Natural killer cell treated with Interleukin-12 subunit alpha and Interleukin-12 subunit beta and Interleukin-15 and Interleukin-18, amount 100 ng/mL, for 72 hours (primary cell): ENCODE measurements around the gene MUC5B. TPM values are rescaled to one million over a fixed set of nuclear protein-coding genes. Genes with fewer than 3 reads are reported as not detected.
"Not testable (repeated sequence)": the region's sequence is repeated elsewhere in the genome, so short reads cannot be mapped to it uniquely, and the experiment has no call there.

Experiments used
- ATAC-seq, 2 donors: fragments of 150-1000 bp; cut with Tn5 transposase in 1 of 2; sonication (Bioruptor Pico), chemical (Tn5 transposase) in 1 of 2; 2 replicates each; pipeline ENCODE4 v1.10.0; 2021
- DNase-seq: peaks from one replicate; pipeline ENCODE4 v3.0.0; 2022; ENCODE audit warnings: low spot score
- H3K27ac Mint-ChIP-seq, 2 donors: 1 replicate in 1 of 2; 2 replicates in 1 of 2; pipeline ENCODE4 v1.8.0; 2022; ENCODE audit warnings: mixed read lengths in 2 of 2, mild to moderate bottlenecking in 1 of 2, moderate library complexity in 1 of 2
- H3K27me3 Mint-ChIP-seq, 2 donors: 1 replicate in 1 of 2; 2 replicates in 1 of 2; pipeline ENCODE4 v1.8.0; 2022; ENCODE audit warnings: mixed read lengths in 2 of 2
- H3K36me3 Mint-ChIP-seq: one replicate; pipeline ENCODE4 v1.8.0; 2022; ENCODE audit warnings: mixed read lengths
- H3K4me1 Mint-ChIP-seq, 2 donors: 1 replicate in 1 of 2; 2 replicates in 1 of 2; pipeline ENCODE4 v1.8.0; 2022; ENCODE audit warnings: low read depth in 2 of 2, mixed read lengths in 2 of 2, mild to moderate bottlenecking in 1 of 2
- H3K4me3 Mint-ChIP-seq: one replicate; pipeline ENCODE4 v1.8.0; 2022; ENCODE audit warnings: mixed read lengths
- H3K9me3 Mint-ChIP-seq: 2 replicates; pipeline ENCODE4 v1.8.0; 2022; ENCODE audit warnings: mixed read lengths
- total RNA-seq, 2 donors: library from RNA; stranded (reverse); gene quantifications; one replicate each; pipeline ENCODE4 v1.2.3, GENCODE V29; 2022

Gene MUC5B
- total RNA-seq, 2 donors from 2014 or later: not detected

DNA sequence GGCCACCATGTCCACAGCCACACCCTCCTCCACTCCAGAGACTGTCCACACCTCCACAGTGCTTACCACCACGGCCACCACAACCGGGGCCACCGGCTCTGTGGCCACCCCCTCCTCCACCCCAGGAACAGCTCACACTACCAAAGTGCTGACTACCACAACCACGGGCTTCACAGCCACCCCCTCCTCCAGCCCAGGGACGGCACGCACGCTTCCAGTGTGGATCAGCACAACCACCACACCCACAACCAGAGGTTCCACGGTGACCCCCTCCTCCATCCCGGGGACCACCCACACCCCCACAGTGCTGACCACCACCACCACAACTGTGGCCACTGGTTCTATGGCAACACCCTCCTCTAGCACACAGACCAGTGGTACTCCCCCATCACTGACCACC, 21.7 kb downstream of the MUC5B start:
- peaks cover 0 to 12% of the 10 kb centered on the region in 2 donors for H3K4me1 Mint-ChIP-seq
- not testable (repeated sequence) for H3K9me3 Mint-ChIP-seq, H3K27ac Mint-ChIP-seq, DNase-seq, H3K36me3 Mint-ChIP-seq, H3K4me3 Mint-ChIP-seq, H3K27me3 Mint-ChIP-seq, ATAC-seq

DNA sequence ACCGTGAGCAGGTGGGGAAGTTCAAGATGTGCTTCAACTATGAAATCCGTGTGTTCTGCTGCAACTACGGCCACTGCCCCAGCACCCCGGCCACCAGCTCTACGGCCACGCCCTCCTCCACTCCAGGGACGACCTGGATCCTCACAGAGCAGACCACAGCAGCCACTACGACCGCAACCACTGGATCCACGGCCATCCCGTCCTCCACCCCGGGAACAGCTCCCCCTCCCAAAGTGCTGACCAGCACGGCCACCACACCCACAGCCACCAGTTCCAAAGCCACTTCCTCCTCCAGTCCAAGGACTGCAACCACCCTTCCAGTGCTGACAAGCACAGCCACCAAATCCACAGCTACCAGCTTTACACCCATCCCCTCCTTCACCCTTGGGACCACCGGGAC, 22.9 kb downstream of the MUC5B start:
- ATAC-seq, H3K9me3 Mint-ChIP-seq, H3K27ac Mint-ChIP-seq, DNase-seq, H3K27me3 Mint-ChIP-seq, H3K36me3 Mint-ChIP-seq, H3K4me3 Mint-ChIP-seq: not testable (repeated sequence)
- H3K4me1 Mint-ChIP-seq: peaks cover 0 to 14% of the 10 kb centered on the region in 2 donors

DNA sequence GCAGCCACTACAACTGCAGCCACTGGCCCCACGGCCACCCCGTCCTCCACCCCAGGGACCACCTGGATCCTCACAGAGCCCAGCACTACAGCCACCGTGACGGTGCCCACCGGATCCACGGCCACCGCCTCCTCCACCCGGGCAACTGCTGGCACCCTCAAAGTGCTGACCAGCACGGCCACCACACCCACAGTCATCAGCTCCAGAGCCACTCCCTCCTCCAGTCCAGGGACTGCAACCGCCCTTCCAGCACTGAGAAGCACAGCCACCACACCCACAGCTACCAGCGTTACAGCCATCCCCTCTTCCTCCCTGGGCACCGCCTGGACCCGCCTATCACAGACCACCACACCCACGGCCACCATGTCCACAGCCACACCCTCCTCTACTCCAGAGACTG, 23.4 kb downstream of the MUC5B start:
- ATAC-seq, H3K9me3 Mint-ChIP-seq, H3K36me3 Mint-ChIP-seq, H3K27me3 Mint-ChIP-seq, DNase-seq, H3K4me3 Mint-ChIP-seq, H3K27ac Mint-ChIP-seq: not testable (repeated sequence)
- peaks cover 6 to 20% of the 10 kb centered on the region in 2 donors for H3K4me1 Mint-ChIP-seq

DNA sequence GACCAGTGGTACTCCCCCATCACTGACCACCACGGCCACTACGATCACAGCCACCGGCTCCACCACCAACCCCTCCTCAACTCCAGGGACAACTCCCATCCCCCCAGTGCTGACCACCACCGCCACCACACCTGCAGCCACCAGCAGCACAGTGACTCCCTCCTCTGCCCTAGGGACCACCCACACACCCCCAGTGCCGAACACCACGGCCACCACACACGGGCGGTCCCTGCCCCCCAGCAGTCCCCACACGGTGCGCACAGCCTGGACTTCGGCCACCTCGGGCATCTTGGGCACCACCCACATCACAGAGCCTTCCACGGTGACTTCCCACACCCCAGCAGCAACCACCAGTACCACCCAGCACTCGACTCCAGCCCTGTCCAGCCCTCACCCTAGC, 24.2 kb downstream of the MUC5B start:
- H3K27me3 Mint-ChIP-seq, H3K9me3 Mint-ChIP-seq, H3K27ac Mint-ChIP-seq, H3K36me3 Mint-ChIP-seq, ATAC-seq, H3K4me3 Mint-ChIP-seq, DNase-seq: not testable (repeated sequence)
- H3K4me1 Mint-ChIP-seq: peaks cover 6 to 21% of the 10 kb centered on the region in 2 donors

DNA sequence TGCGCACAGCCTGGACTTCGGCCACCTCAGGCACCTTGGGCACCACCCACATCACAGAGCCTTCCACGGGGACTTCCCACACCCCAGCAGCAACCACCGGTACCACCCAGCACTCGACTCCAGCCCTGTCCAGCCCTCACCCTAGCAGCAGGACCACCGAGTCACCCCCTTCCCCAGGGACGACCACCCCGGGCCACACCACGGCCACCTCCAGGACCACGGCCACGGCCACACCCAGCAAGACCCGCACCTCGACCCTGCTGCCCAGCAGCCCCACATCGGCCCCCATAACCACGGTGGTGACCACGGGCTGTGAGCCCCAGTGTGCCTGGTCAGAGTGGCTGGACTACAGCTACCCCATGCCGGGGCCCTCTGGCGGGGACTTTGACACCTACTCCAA, 26.1 kb downstream of the MUC5B start:
- not testable (repeated sequence) for H3K9me3 Mint-ChIP-seq, ATAC-seq, H3K27me3 Mint-ChIP-seq, DNase-seq, H3K4me3 Mint-ChIP-seq, H3K36me3 Mint-ChIP-seq, H3K27ac Mint-ChIP-seq
- H3K4me1 Mint-ChIP-seq: peaks cover 6 to 19% of the 10 kb centered on the region in 2 donors

DNA sequence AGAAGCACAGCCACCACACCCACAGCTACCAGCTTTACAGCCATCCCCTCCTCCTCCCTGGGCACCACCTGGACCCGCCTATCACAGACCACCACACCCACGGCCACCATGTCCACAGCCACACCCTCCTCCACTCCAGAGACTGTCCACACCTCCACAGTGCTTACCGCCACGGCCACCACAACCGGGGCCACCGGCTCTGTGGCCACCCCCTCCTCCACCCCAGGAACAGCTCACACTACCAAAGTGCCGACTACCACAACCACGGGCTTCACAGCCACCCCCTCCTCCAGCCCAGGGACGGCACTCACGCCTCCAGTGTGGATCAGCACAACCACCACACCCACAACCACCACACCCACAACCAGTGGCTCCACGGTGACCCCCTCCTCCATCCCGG, 27.5 kb downstream of the MUC5B start:
- DNase-seq, ATAC-seq, H3K36me3 Mint-ChIP-seq, H3K9me3 Mint-ChIP-seq, H3K4me3 Mint-ChIP-seq, H3K27me3 Mint-ChIP-seq: not testable (repeated sequence)
- H3K27ac Mint-ChIP-seq: peak overlapping the region in 1 of 2 donors; percentile 37
- H3K4me1 Mint-ChIP-seq: peaks cover 6 to 19% of the 10 kb centered on the region in 2 donors

DNA sequence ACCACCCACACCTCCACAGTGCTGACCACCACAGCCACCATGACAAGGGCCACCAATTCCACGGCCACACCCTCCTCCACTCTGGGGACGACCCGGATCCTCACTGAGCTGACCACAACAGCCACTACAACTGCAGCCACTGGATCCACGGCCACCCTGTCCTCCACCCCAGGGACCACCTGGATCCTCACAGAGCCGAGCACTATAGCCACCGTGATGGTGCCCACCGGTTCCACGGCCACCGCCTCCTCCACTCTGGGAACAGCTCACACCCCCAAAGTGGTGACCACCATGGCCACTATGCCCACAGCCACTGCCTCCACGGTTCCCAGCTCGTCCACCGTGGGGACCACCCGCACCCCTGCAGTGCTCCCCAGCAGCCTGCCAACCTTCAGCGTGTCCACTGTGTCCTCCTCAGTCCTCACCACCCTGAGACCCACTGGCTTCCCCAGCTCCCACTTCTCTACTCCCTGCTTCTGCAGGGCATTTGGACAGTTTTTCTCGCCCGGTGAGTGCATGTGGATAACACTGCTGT, 28.4 kb downstream of the MUC5B start:
- Mint-ChIP-seq H3K4me3 (no peak overlapping the region), H3K36me3 (no peaks in the 10 kb centered on the region), H3K27ac (peak overlapping the region; percentile 37 to 58), H3K9me3 (no peaks in the 10 kb centered on the region), H3K27me3 (no peaks in the 10 kb centered on the region), H3K4me1 (peaks cover 6 to 14% of the 10 kb centered on the region in 2 donors)
- DNase-seq: no peak
- ATAC-seq: peak in 1 of 2 donors; percentile 11

DNA sequence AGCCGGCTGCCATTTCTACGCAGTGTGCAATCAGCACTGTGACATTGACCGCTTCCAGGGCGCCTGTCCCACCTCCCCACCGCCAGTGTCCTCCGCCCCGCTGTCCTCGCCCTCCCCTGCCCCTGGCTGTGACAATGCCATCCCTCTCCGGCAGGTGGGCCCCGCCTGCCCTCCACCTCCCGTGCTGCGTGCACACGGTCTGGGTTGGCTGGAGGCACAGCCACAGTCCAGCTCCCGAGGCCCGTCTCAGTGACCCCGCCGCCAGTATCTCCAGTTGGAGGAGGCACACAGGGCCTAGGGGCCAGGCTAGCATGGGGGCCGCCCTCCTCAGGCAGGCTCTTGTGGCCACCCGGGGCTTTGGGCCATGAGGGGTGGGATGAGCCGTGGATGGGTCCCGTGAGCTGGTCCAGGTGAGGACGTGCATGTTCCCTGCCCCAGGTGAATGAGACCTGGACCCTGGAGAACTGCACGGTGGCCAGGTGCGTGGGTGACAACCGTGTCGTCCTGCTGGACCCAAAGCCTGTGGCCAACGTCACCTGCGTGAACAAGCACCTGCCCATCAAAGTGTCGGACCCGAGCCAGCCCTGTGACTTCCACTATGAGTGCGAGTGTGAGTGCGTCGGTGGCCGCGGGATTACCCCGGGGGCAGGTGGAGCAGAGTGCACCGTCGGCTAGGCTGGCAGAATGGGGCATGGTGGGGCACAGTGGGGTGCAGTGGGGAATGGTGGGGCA, 29.7 kb downstream of the MUC5B start:
- Mint-ChIP-seq H3K9me3 (no peaks in the 10 kb centered on the region), H3K27ac (no peak overlapping the region), H3K36me3 (no peaks in the 10 kb centered on the region), H3K27me3 (no peaks in the 10 kb centered on the region), H3K4me1 (peaks cover 6 to 11% of the 10 kb centered on the region in 2 donors), H3K4me3 (no peak overlapping the region)
- DNase-seq: no peak
- no peak for ATAC-seq

DNA sequence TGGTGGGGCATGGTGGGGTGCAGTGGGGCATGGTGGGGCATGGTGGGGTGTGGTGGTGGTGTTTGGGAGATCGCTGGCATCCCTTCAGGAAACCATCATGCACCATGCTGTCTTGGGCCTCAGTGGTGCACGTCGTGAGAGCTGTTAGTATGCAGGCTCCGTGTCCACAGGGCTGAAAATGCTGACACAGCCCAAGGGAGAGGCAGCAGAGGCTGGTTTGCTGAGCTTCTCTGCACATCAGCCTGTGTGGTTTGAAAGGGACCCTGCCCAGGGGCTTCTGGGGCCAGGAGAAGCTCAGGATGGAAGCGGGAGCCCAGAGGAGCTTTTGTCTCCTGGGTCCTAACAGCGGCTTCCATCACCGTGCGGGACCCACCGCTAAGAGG, 30.2 kb downstream of the MUC5B start:
- no peak for DNase-seq
- ATAC-seq: no peak
- Mint-ChIP-seq H3K4me3 (no peak overlapping the region), H3K4me1 (peaks cover 6 to 11% of the 10 kb centered on the region in 2 donors), H3K27ac (no peak overlapping the region), H3K27me3 (no peaks in the 10 kb centered on the region), H3K36me3 (no peaks in the 10 kb centered on the region), H3K9me3 (no peaks in the 10 kb centered on the region)

DNA sequence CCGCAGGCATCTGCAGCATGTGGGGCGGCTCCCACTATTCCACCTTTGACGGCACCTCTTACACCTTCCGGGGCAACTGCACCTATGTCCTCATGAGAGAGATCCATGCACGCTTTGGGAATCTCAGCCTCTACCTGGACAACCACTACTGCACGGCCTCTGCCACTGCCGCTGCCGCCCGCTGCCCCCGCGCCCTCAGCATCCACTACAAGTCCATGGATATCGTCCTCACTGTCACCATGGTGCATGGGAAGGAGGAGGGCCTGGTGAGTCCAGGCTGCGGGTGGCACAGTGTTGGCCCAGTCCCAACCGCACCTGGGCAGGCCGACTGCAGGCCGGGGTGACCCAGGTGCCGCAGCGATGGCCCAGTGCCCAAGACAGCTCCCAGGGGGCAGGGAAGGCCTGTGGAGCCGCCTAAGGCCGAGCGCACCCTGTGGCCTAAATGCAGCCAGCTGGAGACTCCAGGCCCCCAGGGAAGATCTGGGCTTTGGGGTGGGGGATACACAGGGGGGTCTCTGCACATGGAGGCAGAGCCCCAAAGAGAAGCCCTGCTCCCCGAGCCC, 31.3 kb downstream of the MUC5B start:
- Mint-ChIP-seq H3K36me3 (no peaks in the 10 kb centered on the region), H3K4me3 (no peak overlapping the region), H3K27ac (no peak overlapping the region), H3K27me3 (no peaks in the 10 kb centered on the region), H3K9me3 (no peaks in the 10 kb centered on the region), H3K4me1 (peaks cover 6 to 11% of the 10 kb centered on the region in 2 donors)
- ATAC-seq (no peak), DNase-seq (no peak)

DNA sequence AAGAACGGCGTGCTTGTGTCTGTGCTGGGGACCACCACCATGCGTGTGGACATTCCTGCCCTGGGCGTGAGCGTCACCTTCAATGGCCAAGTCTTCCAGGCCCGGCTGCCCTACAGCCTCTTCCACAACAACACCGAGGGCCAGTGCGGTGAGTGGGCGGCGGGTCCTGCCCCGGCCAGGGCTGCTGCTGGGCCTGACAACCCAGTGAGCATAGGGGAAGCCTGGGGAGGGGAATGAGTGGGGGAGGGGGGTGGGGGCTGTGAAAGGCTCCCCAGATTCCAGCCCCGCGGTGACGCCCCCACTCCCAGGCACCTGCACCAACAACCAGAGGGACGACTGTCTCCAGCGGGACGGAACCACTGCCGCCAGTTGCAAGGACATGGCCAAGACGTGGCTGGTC, 31.9 kb downstream of the MUC5B start:
- peaks cover 6 to 11% of the 10 kb centered on the region in 2 donors for H3K4me1 Mint-ChIP-seq
- DNase-seq (no peak), ATAC-seq (no peak)
- H3K9me3 Mint-ChIP-seq: no peaks in the 10 kb centered on the region
- no peaks in the 10 kb centered on the region for H3K36me3 Mint-ChIP-seq
- no peak overlapping the region for H3K4me3 Mint-ChIP-seq
- H3K27me3 Mint-ChIP-seq: no peaks in the 10 kb centered on the region
- H3K27ac Mint-ChIP-seq: no peak overlapping the region

DNA sequence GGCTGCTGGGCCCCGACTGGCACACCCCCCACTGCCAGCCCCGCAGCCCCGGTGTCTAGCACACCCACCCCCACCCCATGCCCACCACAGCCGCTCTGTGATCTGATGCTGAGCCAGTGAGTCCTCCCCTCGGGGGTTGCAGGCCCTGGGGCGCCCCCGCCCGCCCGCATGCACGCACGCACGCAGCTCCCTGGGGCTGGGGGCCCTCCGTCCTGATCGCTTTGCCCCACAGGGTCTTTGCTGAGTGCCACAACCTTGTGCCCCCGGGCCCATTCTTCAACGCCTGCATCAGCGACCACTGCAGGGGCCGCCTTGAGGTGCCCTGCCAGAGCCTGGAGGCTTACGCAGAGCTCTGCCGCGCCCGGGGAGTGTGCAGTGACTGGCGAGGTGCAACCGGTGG, 32.3 kb downstream of the MUC5B start:
- H3K9me3 Mint-ChIP-seq: no peaks in the 10 kb centered on the region
- no peak for DNase-seq

DNA sequence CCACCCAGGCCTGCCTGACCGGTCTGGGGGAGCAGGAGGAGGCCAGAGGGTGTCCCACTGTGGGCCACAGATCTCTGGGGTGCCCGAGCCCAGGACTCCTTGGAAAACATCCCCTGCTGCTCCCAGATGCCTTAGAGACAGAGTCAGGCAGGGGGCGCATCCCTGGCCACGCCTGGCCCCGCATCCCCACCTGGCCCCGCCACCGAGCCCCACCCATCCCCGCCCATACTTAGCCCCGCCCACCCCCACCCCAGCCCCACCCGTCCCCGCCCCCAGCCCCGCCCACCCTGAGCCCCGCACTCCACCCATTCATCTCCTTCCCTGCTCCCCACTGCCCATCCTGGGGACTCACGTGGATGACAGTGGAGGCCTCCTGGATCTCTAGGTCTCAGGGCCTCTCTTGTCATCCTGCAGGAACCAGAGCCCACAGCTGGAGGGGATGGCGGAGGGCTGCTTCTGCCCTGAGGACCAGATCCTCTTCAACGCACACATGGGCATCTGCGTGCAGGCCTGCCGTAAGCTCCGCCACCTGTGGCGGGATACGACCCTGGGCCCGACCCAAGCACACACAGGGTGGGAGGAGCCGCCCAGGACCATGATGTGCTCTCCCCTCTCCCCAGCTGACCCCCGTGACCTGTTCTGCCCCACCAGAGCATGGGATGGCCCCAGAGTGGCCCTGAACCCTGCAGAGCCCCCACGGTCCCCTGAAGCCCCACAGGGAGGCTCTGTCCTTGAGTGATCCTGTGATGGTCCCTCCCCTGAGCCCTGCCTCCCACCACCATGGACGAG, 33.6 kb downstream of the MUC5B start:
- ATAC-seq (no peak), DNase-seq (no peak)
- Mint-ChIP-seq H3K27me3 (no peaks in the 10 kb centered on the region), H3K36me3 (no peaks in the 10 kb centered on the region), H3K27ac (no peak overlapping the region), H3K9me3 (no peaks in the 10 kb centered on the region), H3K4me3 (no peak overlapping the region), H3K4me1 (peaks cover 0 to 3% of the 10 kb centered on the region in 2 donors)

More for the DNA sequence above, 32.3 kb downstream of the MUC5B start:
- Mint-ChIP-seq H3K27me3 (no peaks in the 10 kb centered on the region), H3K27ac (no peak overlapping the region), H3K4me3 (no peak overlapping the region), H3K36me3 (no peaks in the 10 kb centered on the region), H3K4me1 (peaks cover 6 to 11% of the 10 kb centered on the region in 2 donors)
- ATAC-seq: no peak

DNA sequence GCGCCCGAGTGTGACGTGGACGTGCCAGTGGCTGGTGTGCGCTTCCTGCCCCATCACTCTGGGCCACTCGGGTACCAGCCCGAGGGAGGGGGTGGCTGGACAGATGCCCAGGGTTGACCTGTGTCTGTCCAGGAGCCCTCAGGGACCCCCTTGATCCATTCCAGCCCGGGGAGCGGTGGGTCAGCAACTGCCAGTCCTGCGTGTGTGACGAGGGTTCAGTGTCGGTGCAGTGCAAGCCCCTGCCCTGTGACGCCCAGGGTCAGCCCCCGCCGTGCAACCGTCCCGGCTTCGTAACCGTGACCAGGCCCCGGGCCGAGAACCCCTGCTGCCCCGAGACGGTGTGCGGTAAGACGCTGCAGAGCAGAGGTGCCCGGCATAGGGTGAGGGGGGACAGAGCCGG, 34.5 kb downstream of the MUC5B start:
- H3K27me3 Mint-ChIP-seq: no peaks in the 10 kb centered on the region
- no peaks in the 10 kb centered on the region for H3K36me3 Mint-ChIP-seq
- no peak overlapping the region for H3K27ac Mint-ChIP-seq
- no peak for ATAC-seq
- no peak overlapping the region for H3K4me3 Mint-ChIP-seq
- DNase-seq: no peak
- H3K9me3 Mint-ChIP-seq: no peaks in the 10 kb centered on the region
- H3K4me1 Mint-ChIP-seq: peaks cover 0 to 5% of the 10 kb centered on the region in 2 donors
